ENCODE data around the gene SIPA1L3. TPM values are rescaled to one million over a fixed set of nuclear protein-coding genes. Genes with fewer than 3 reads are reported as not detected.

The SIPA1L3 gene
- polyA plus RNA-seq, 1 donor from 2014 or later: 2.8 TPM

GRCh38 chr19:37943480-37943879 lies 36.5 kb downstream of the SIPA1L3 start:
- Histone ChIP-seq H3K27ac (ENCODE audit: low read length) (no peak overlapping the region), H3K27me3 (ENCODE audit: insufficient read depth, low read depth, low read length) (no peaks in the 10 kb centered on the region), H3K4me2 (ENCODE audit: low read length) (no peak overlapping the region), H3K4me3 (ENCODE audit: low read length) (no peak overlapping the region), H3K9me3 (ENCODE audit: low read length) (no peaks in the 10 kb centered on the region), H2AFZ (ENCODE audit: low read depth, low read length) (no peak overlapping the region), H3K9ac (ENCODE audit: low read length) (no peak overlapping the region), H3K79me2 (replicated peaks; ENCODE audit: insufficient read depth, low read length) (no peaks in the 10 kb centered on the region), H3K9me2 (ENCODE audit: insufficient read depth, low read length) (no peaks in the 10 kb centered on the region), H3K36me3 (ENCODE audit: insufficient read depth, low read length) (no peaks in the 10 kb centered on the region), H3F3A (ENCODE audit: insufficient read depth, low read length, poor library complexity, severe bottlenecking) (no peaks in the 10 kb centered on the region), H4K20me1 (ENCODE audit: insufficient read depth) (no peaks in the 10 kb centered on the region)
- no peak for TF ChIP-seq EP300 (conservative IDR thresholded peaks at IDR 0.05; ENCODE audit: poor library complexity, severe bottlenecking)

GRCh38 chr19:37946132-37946531 lies 39.1 kb downstream of the SIPA1L3 start:
- H3K36me3 ChIP-seq (ENCODE audit: insufficient read depth, low read length): no peaks in the 10 kb centered on the region
- H3K4me2 ChIP-seq (ENCODE audit: low read length): no peak overlapping the region
- no peak for TF ChIP-seq EP300 (conservative IDR thresholded peaks at IDR 0.05; ENCODE audit: poor library complexity, severe bottlenecking)
- no peak for TF ChIP-seq MXI1 (conservative IDR thresholded peaks at IDR 0.05; ENCODE audit: poor library complexity, severe bottlenecking)
- TF ChIP-seq SMC3 (conservative IDR thresholded peaks at IDR 0.05; ENCODE audit: poor library complexity): no peak
- no peak for TF ChIP-seq TAF1 (IDR thresholded peaks at IDR 0.05; ENCODE audit: low read depth)
- no peak for TF ChIP-seq POLR2AphosphoS5 (IDR thresholded peaks at IDR 0.05)
- TF ChIP-seq REST (IDR thresholded peaks at IDR 0.05; ENCODE audit: borderline replicate concordance): no peak
- no peak for TF ChIP-seq EZH2 (IDR thresholded peaks at IDR 0.05; ENCODE audit: borderline replicate concordance, insufficient read depth, low read length, poor library complexity, severe bottlenecking)
- no peak for TF ChIP-seq RAD21 (conservative IDR thresholded peaks at IDR 0.05)
- no peak for TF ChIP-seq CTCF (IDR thresholded peaks at IDR 0.05; ENCODE audit: poor library complexity, severe bottlenecking)
- no peaks in the 10 kb centered on the region for H3K27me3 ChIP-seq (ENCODE audit: insufficient read depth, low read depth, low read length)
- no peak overlapping the region for H3K4me3 ChIP-seq (ENCODE audit: low read length)
- peaks cover 4% of the 10 kb centered on the region for H3K9me3 ChIP-seq (ENCODE audit: low read length)
- no peak overlapping the region for H3K9ac ChIP-seq (ENCODE audit: low read length)
- no peaks in the 10 kb centered on the region for H3K9me2 ChIP-seq (ENCODE audit: insufficient read depth, low read length)
- H4K20me1 ChIP-seq (ENCODE audit: insufficient read depth): no peaks in the 10 kb centered on the region
- H3K27ac ChIP-seq (ENCODE audit: low read length): no peak overlapping the region
- no peak overlapping the region for H2AFZ ChIP-seq (ENCODE audit: low read depth, low read length)
- H3F3A ChIP-seq (ENCODE audit: insufficient read depth, low read length, poor library complexity, severe bottlenecking): no peaks in the 10 kb centered on the region
- H3K79me2 ChIP-seq (replicated peaks; ENCODE audit: insufficient read depth, low read length): no peaks in the 10 kb centered on the region

GRCh38 chr19:37947778-37948177 lies 40.8 kb downstream of the SIPA1L3 start:
- Histone ChIP-seq H3K4me2 (ENCODE audit: low read length) (no peak overlapping the region), H4K20me1 (ENCODE audit: insufficient read depth) (no peaks in the 10 kb centered on the region), H3F3A (ENCODE audit: insufficient read depth, low read length, poor library complexity, severe bottlenecking) (no peaks in the 10 kb centered on the region), H3K9ac (ENCODE audit: low read length) (no peak overlapping the region), H3K27me3 (ENCODE audit: insufficient read depth, low read depth, low read length) (no peaks in the 10 kb centered on the region), H3K79me2 (replicated peaks; ENCODE audit: insufficient read depth, low read length) (no peaks in the 10 kb centered on the region), H3K4me3 (ENCODE audit: low read length) (no peak overlapping the region), H3K9me3 (ENCODE audit: low read length) (peaks cover 4% of the 10 kb centered on the region), H2AFZ (ENCODE audit: low read depth, low read length) (no peak overlapping the region), H3K36me3 (ENCODE audit: insufficient read depth, low read length) (no peaks in the 10 kb centered on the region), H3K27ac (ENCODE audit: low read length) (no peak overlapping the region), H3K9me2 (ENCODE audit: insufficient read depth, low read length) (no peaks in the 10 kb centered on the region)
- no peak for TF ChIP-seq EP300 (conservative IDR thresholded peaks at IDR 0.05; ENCODE audit: poor library complexity, severe bottlenecking)
- no peak for TF ChIP-seq MXI1 (conservative IDR thresholded peaks at IDR 0.05; ENCODE audit: poor library complexity, severe bottlenecking)
- TF ChIP-seq SMC3 (conservative IDR thresholded peaks at IDR 0.05; ENCODE audit: poor library complexity): no peak
- no peak for TF ChIP-seq EZH2 (IDR thresholded peaks at IDR 0.05; ENCODE audit: borderline replicate concordance, insufficient read depth, low read length, poor library complexity, severe bottlenecking)
- TF ChIP-seq RAD21 (conservative IDR thresholded peaks at IDR 0.05): no peak
- no peak for TF ChIP-seq REST (IDR thresholded peaks at IDR 0.05; ENCODE audit: borderline replicate concordance)
- no peak for TF ChIP-seq CTCF (IDR thresholded peaks at IDR 0.05; ENCODE audit: poor library complexity, severe bottlenecking)
- TF ChIP-seq TAF1 (IDR thresholded peaks at IDR 0.05; ENCODE audit: low read depth): no peak
- TF ChIP-seq POLR2AphosphoS5 (IDR thresholded peaks at IDR 0.05): no peak

All from neural cell (in vitro differentiated cells).